Measurements from ENCODE around the gene VWC2L.

DNA sequence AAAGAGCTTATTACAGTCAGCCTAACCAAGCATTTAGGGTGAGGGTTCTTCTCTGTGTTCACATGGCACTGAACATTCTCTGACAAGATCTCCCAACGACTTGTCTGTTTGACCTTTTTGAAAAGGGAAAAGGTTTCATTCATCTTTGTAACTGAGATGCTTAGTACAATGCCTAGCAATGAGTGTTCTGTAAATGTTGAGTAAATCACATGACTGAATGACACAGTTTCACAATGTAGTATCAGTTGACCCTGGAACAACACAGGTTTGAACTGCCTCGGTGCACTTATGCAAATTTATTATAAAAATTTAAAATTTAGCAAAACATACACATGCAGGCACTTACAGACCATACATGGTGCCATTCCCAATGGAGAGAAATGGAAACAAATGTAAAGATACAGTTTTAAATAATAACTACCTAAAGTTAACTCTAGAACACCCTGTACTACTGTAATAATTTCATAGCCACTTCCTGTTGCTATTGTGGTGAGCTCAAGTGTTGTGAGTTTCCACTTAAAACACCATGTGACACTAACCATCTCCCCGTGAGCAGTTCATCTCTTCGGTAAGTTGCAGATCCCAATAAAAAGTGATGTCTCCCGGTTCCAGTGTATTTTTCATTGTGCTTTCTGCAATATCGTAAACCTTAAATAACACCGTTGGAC, 34.1 kb upstream of the VWC2L start:
- TF ChIP-seq, protein P1, sequence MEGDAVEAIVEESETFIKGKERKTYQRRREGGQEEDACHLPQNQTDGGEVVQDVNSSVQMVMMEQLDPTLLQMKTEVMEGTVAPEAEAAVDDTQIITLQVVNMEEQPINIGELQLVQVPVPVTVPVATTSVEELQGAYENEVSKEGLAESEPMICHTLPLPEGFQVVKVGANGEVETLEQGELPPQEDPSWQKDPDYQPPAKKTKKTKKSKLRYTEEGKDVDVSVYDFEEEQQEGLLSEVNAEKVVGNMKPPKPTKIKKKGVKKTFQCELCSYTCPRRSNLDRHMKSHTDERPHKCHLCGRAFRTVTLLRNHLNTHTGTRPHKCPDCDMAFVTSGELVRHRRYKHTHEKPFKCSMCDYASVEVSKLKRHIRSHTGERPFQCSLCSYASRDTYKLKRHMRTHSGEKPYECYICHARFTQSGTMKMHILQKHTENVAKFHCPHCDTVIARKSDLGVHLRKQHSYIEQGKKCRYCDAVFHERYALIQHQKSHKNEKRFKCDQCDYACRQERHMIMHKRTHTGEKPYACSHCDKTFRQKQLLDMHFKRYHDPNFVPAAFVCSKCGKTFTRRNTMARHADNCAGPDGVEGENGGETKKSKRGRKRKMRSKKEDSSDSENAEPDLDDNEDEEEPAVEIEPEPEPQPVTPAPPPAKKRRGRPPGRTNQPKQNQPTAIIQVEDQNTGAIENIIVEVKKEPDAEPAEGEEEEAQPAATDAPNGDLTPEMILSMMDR (IDR thresholded peaks at IDR 0.05; ENCODE audit: low read depth, low read length, poor library complexity, severe bottlenecking) = no peak
- TF ChIP-seq EZH2phosphoT487 (IDR thresholded peaks at IDR 0.05; ENCODE audit: borderline replicate concordance, low read length) = no peak
